ENCODE data around the gene RNF220. TPM values are rescaled to one million over a fixed set of nuclear protein-coding genes. Genes with fewer than 3 reads are reported as not detected.
A peak's percentile ranks its signal among the peaks of the same experiment; 100 is the strongest.

The RNF220 gene
- total and polyA plus RNA-seq, 9 of the 15 experiments (the other 6 are each of a cell fraction or from before 2014, with no cell fraction given), result 5.1 to 117 (median 66.9) TPM

GRCh38 chr1:44631647-44632539, 226.8 kb downstream of the RNF220 start (continued):
- TF ChIP-seq E2F4 (CRISPR knock-in tag; IDR thresholded peaks at IDR 0.05; ENCODE audit: low read depth), result no peak
- peak; percentile 22; the same call in 1 of the 2 replicates for TF ChIP-seq SMARCE1 (IDR thresholded peaks at IDR 0.05)
- TF ChIP-seq ELF1 (tag; IDR thresholded peaks at IDR 0.05), result peak; percentile 96
- TF ChIP-seq DIDO1 (tag; IDR thresholded peaks at IDR 0.05; ENCODE audit: low read depth), result peak; percentile 81
- TF ChIP-seq HINFP (tag; conservative IDR thresholded peaks at IDR 0.05; ENCODE audit: low read depth), result no peak
- TF ChIP-seq ZNF347 (CRISPR knock-in tag; IDR thresholded peaks at IDR 0.05; ENCODE audit: low read depth), result no peak
- TF ChIP-seq CREB3 (tag; conservative IDR thresholded peaks at IDR 0.05; ENCODE audit: low read depth), result no peak; the same call in 1 of the 2 replicates
- peak; percentile 1 for TF ChIP-seq BRD9 (IDR thresholded peaks at IDR 0.05; ENCODE audit: low read depth, partially characterized antibody)
- no peak for TF ChIP-seq PHTF2 (CRISPR knock-in tag; IDR thresholded peaks at IDR 0.05)
- peak; percentile 91 for TF ChIP-seq HMGN3 (IDR thresholded peaks at IDR 0.05; ENCODE audit: borderline replicate concordance, extremely low read depth, insufficient read length, low read depth, low read length)
- TF ChIP-seq ID3 (CRISPR knock-in tag; IDR thresholded peaks at IDR 0.05), result no peak
- peak; percentile 92 for TF ChIP-seq ID3 (tag; IDR thresholded peaks at IDR 0.05)
- peak; percentile 70 for TF ChIP-seq PRDM10 (IDR thresholded peaks at IDR 0.05; ENCODE audit: partially characterized antibody)
- TF ChIP-seq ZNF778 (CRISPR knock-in tag; IDR thresholded peaks at IDR 0.05), result no peak
- no peak for TF ChIP-seq MTF1 (CRISPR knock-in tag; IDR thresholded peaks at IDR 0.05; ENCODE audit: borderline replicate concordance)
- TF ChIP-seq ATF1 (CRISPR knock-in tag; IDR thresholded peaks at IDR 0.05), result no peak
- peak; percentile 87 for TF ChIP-seq ATF1 (tag; IDR thresholded peaks at IDR 0.05)
- TF ChIP-seq IRF2 (CRISPR knock-in tag; IDR thresholded peaks at IDR 0.05), result no peak
- peak; percentile 53; the same call in 1 of the 2 replicates for TF ChIP-seq KLF6 (CRISPR knock-in tag; IDR thresholded peaks at IDR 0.05; ENCODE audit: borderline replicate concordance)
- TF ChIP-seq ZFX (CRISPR knock-in tag; IDR thresholded peaks at IDR 0.05), result peak; percentile 82

All from K562 (cell line).